K562 treated with DMSO at 1 percent for 48 hours (cell line): ENCODE results near the gene PCDHB15. TPM values are rescaled to one million over a fixed set of nuclear protein-coding genes. Genes with fewer than 3 reads are reported as not detected.

Experiments used
- total RNA-seq: library from RNA; unstranded; fragments of 300-600 nt; gene quantifications from 2 replicates; pipeline ENCODE4 v1.2.3, GENCODE V29; 2022; ENCODE audit warnings: low replicate concordance; ENCODE audit errors: extremely low read depth

The PCDHB15 gene
- total RNA-seq = not detected in 2 replicates

GRCh38 chr5:141245250-141245717 is at the start of gene PCDHB15:
Gene PCDHB15, plus strand, starts transcription at chr5:141245395. Its CDS starts 184 bp downstream, at chr5:141245579.

DNA sequence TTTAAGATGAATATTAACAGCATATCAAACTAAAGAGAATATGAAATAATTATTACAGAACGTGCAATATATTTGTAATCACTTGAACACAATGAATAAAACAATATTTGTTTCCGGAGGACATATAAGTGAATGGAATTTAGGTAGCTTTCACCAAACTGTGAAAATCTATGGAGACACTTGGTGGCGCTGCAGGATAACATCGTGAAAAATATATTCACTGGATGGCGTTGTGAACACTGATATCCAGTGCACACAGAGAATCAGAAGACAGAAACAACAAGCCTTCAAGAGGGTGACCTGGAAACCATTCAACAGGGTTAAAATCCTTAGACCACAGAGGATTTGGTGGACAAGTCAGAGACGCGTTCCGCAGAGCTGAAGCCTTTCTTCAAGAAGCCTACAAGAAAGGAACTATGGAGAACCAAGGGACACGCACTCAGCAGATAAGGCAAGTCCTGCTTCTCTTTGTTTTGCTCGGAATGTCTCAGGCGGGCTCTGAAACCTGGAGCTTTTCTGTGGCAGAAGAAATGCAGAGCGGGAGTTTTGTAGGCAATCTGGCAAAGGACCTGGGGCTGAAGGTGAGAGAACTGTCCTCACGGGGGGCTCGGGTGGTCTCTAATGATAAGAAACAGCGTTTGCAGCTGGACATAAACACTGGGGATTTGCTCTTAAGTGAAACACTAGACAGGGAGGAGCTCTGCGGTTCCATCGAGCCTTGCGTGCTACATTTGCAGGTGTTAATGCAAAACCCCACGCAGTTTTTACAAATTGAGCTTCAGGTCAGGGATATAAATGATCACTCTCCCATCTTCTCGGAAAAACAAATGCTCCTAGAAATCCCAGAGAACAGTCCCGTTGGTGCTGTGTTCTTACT is 45.6 kb upstream of the PCDHB15 start, which contains the start of gene PCDHB11:
PCDHB11 (plus strand) TSS at position 269 of the 877 bp plus-strand sequence; CDS start at position 417, 148 bp downstream.

DNA sequence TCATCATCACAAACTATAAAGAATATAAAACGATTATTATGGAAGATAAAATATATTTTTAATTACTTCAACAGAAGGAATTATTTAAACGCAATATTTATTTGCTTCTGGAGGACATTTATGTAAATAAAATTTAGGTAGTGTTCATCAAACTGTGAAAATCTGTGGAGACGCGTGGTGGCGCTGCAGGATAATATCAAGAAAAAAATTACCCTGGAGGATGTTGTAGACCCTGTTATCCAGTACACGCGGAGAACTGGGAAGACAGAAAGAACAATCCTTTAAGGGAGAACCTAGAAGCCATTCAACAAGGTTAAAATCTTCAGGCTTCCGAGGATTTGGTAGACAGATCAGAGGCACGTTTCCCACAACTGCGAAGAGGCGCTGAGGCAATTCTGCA is 36.7 kb upstream of the PCDHB15 start, which contains the start of gene PCDHB12:
PCDHB12 (plus strand) TSS at position 242 of the 400 bp plus-strand sequence. CDS start 189 bp downstream, outside the sequence.

GRCh38 chr5:141213656-141214339 is 31.4 kb upstream of the PCDHB15 start, which contains the start of gene PCDHB13:
Gene PCDHB13, plus strand, starts transcription at chr5:141213919. Its CDS starts 205 bp downstream, at chr5:141214124.

DNA sequence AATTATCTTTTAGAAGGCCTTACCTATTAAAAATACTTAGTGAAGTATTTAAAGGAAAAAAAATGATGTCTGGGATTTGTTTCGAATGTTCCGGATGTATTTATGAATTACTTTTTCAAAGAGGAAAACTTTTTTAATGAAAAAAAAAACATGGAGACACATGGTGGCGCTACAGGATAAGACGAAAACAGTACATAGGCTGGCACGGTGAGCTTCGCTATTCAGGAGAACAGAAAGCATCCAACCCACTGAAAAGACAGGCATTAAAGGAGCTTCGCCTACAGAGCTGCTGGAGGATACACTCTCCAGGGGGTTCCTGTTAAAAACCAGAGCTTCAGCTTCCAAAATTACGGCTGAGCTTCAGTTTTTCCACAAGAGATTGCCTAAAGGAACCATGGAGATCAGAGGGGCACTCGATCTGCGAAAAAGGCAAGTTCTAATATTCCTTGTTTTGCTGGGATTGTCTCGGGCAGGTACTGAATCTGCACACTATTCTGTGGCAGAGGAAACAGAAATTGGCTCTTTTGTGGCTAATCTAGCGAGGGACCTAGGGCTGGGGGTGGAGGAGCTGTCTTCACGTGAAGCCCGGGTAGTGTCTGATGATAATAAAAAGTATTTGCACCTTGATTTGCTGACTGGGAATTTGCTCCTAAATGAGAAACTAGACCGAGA is 21.9 kb upstream of the PCDHB15 start, which contains the start of gene PCDHB14:
PCDHB14 (plus strand) TSS at position 232 of the 672 bp plus-strand sequence; CDS start at position 395, 163 bp downstream.

Other genes starting within 250 kb of the PCDHB15 start
- not detected in 2 replicates for gene PCDHB1, start 194.0 kb upstream of the PCDHB15 start, total RNA-seq
- not detected in 2 replicates for gene PCDHB2, start 150.8 kb upstream of the PCDHB15 start, total RNA-seq
- not detected in 2 replicates for gene PCDHB3, start 144.9 kb upstream of the PCDHB15 start, total RNA-seq
- not detected in 2 replicates for gene PCDHB4, start 123.6 kb upstream of the PCDHB15 start, total RNA-seq
- not detected in 2 replicates for gene PCDHB5, start 110.2 kb upstream of the PCDHB15 start, total RNA-seq
- gene PCDHB6, start 95.3 kb upstream of the PCDHB15 start, total RNA-seq = not detected in 2 replicates
- gene PCDHB7, start 72.8 kb upstream of the PCDHB15 start, total RNA-seq = not detected in 2 replicates
- not detected in 2 replicates for gene PCDHB8, start 67.6 kb upstream of the PCDHB15 start, total RNA-seq
- not detected in 2 replicates for gene PCDHB16, start 63.0 kb upstream of the PCDHB15 start, total RNA-seq
- not detected in 2 replicates for gene PCDHB9, start 58.2 kb upstream of the PCDHB15 start, total RNA-seq
- gene PCDHB10, start 53.0 kb upstream of the PCDHB15 start, total RNA-seq = not detected in 2 replicates
- gene PCDHB11, start 45.8 kb upstream of the PCDHB15 start, total RNA-seq = not detected in 2 replicates
- gene PCDHB12, start 36.7 kb upstream of the PCDHB15 start, total RNA-seq = not detected in 2 replicates
- gene PCDHB13, start 31.5 kb upstream of the PCDHB15 start, total RNA-seq = not detected in 2 replicates
- gene PCDHB14, start 22.1 kb upstream of the PCDHB15 start, total RNA-seq = not detected in 2 replicates
- not detected in 2 replicates for gene SLC25A2, start 58.7 kb downstream of the PCDHB15 start, total RNA-seq
- not detected in 2 replicates for gene TAF7, start 75.4 kb downstream of the PCDHB15 start, total RNA-seq
- gene PCDHGA1, start 85.1 kb downstream of the PCDHB15 start, total RNA-seq = not detected in 2 replicates
- not detected in 2 replicates for gene PCDHGA2, start 93.4 kb downstream of the PCDHB15 start, total RNA-seq
- gene PCDHGA3, start 98.4 kb downstream of the PCDHB15 start, total RNA-seq = not detected in 2 replicates
- gene PCDHGB1, start 104.7 kb downstream of the PCDHB15 start, total RNA-seq = not detected in 2 replicates
- gene PCDHGA4, start 109.6 kb downstream of the PCDHB15 start, total RNA-seq = not detected in 2 replicates
- gene PCDHGB2, start 114.6 kb downstream of the PCDHB15 start, total RNA-seq = not detected in 2 replicates
- gene PCDHGA5, start 118.8 kb downstream of the PCDHB15 start, total RNA-seq = not detected in 2 replicates
- gene PCDHGB3, start 124.8 kb downstream of the PCDHB15 start, total RNA-seq = not detected in 2 replicates
- gene PCDHGA6, start 128.5 kb downstream of the PCDHB15 start, total RNA-seq = not detected in 2 replicates
- gene PCDHGA7, start 137.3 kb downstream of the PCDHB15 start, total RNA-seq = not detected in 2 replicates
- not detected in 2 replicates for gene PCDHGB4, start 142.3 kb downstream of the PCDHB15 start, total RNA-seq
- gene PCDHGA8, start 147.2 kb downstream of the PCDHB15 start, total RNA-seq = not detected in 2 replicates
- gene PCDHGB5, start 152.6 kb downstream of the PCDHB15 start, total RNA-seq = not detected in 2 replicates
- gene PCDHGA9, start 157.4 kb downstream of the PCDHB15 start, total RNA-seq = not detected in 2 replicates
- not detected in 2 replicates for gene PCDHGB6, start 162.6 kb downstream of the PCDHB15 start, total RNA-seq
- gene PCDHGA10, start 167.6 kb downstream of the PCDHB15 start, total RNA-seq = not detected in 2 replicates
- not detected in 2 replicates for gene PCDHGB7, start 172.3 kb downstream of the PCDHB15 start, total RNA-seq
- gene PCDHGA11, start 175.7 kb downstream of the PCDHB15 start, total RNA-seq = not detected in 2 replicates
- not detected in 2 replicates for gene PCDHGA12, start 185.1 kb downstream of the PCDHB15 start, total RNA-seq
- not detected in 2 replicates for gene PCDHGC3, start 230.6 kb downstream of the PCDHB15 start, total RNA-seq
- gene PCDHGC4, start 239.6 kb downstream of the PCDHB15 start, total RNA-seq = not detected in 2 replicates
- not detected in 2 replicates for gene PCDHGC5, start 243.7 kb downstream of the PCDHB15 start, total RNA-seq